KMS-11 (cell line): ENCODE measurements around the gene STX7.

ENCODE experiments used
- H2AFZ ChIP-seq: fragments of 200-600 bp; sonication (generic); 2 replicates; pipeline ENCODE4 v1.6.1; 2016; ENCODE audit warnings: antibody characterized with exemption, mixed run types, low read depth
- H3K27ac ChIP-seq: fragments of 200-600 bp; sonication (generic); 2 replicates; pipeline ENCODE4 v1.6.1; 2016; ENCODE audit warnings: mild to moderate bottlenecking, mixed run types
- H3K27me3 ChIP-seq: fragments of 200-600 bp; sonication (generic); 2 replicates; pipeline ENCODE4 v1.6.1; 2017; ENCODE audit warnings: mild to moderate bottlenecking, low read depth, mixed run types, moderate library complexity; ENCODE audit not compliant: insufficient read depth
- H3K36me3 ChIP-seq: fragments of 200-600 bp; sonication (generic); 2 replicates; pipeline ENCODE4 v1.6.1; 2017; ENCODE audit warnings: mild to moderate bottlenecking, mixed run types; ENCODE audit not compliant: insufficient read depth
- H3K4me1 ChIP-seq: fragments of 200-600 bp; sonication (generic); 2 replicates; pipeline ENCODE4 v1.6.1; 2016; ENCODE audit warnings: mild to moderate bottlenecking, low read depth, mixed run types; ENCODE audit not compliant: poor library complexity, severe bottlenecking
- H3K4me2 ChIP-seq: fragments of 200-600 bp; sonication (generic); 2 replicates; pipeline ENCODE4 v1.7.0; 2016; ENCODE audit warnings: mild to moderate bottlenecking, mixed run types
- H3K4me3 ChIP-seq: fragments of 200-600 bp; sonication (generic); IDR thresholded peaks from 2 replicates; pipeline ENCODE4 v1.6.1; 2017; ENCODE audit warnings: low read depth, low read length, mixed read lengths; ENCODE audit not compliant: insufficient read depth
- H3K79me2 ChIP-seq: fragments of 200-600 bp; sonication (generic); 2 replicates; pipeline ENCODE4 v1.6.1; 2016; ENCODE audit warnings: low read depth, mixed run types; ENCODE audit not compliant: insufficient read depth
- H3K9ac ChIP-seq: fragments of 200-600 bp; sonication (generic); 2 replicates; pipeline ENCODE4 v1.6.1; 2016; ENCODE audit warnings: mild to moderate bottlenecking, mixed run types
- H4K20me1 ChIP-seq: fragments of 200-600 bp; sonication (generic); 2 replicates; pipeline ENCODE4 v1.6.1; 2016; ENCODE audit warnings: mild to moderate bottlenecking, mixed run types; ENCODE audit not compliant: insufficient read depth
- CTCF ChIP-seq: fragments of 200-600 bp; sonication (generic); conservative IDR thresholded peaks from 2 replicates; pipeline ENCODE4 v1.6.1; 2017; ENCODE audit warnings: low read depth, mild to moderate bottlenecking, antibody characterized with exemption, low read length, moderate library complexity, mixed read lengths

The STX7 gene

GRCh38 chr6:132524646-132525045 is 11.7 kb upstream of the STX7 start:
- Histone ChIP-seq H3K27me3 (no peaks in the 10 kb centered on the region), H3K4me1 (no peaks in the 10 kb centered on the region), H3K9ac (no peak overlapping the region), H3K79me2 (no peaks in the 10 kb centered on the region), H3K36me3 (no peaks in the 10 kb centered on the region), H3K4me3 (no peak overlapping the region), H4K20me1 (no peaks in the 10 kb centered on the region), H3K4me2 (no peak overlapping the region), H2AFZ (no peak overlapping the region), H3K27ac (no peak overlapping the region)
- no peak for TF ChIP-seq CTCF

GRCh38 chr6:132520953-132521352 is 8.0 kb upstream of the STX7 start:
- no peaks in the 10 kb centered on the region for H3K27me3 ChIP-seq
- no peak overlapping the region for H3K4me2 ChIP-seq
- no peaks in the 10 kb centered on the region for H4K20me1 ChIP-seq
- no peak overlapping the region for H3K27ac ChIP-seq
- H3K36me3 ChIP-seq: no peaks in the 10 kb centered on the region
- no peaks in the 10 kb centered on the region for H3K79me2 ChIP-seq
- TF ChIP-seq CTCF: no peak
- H3K4me3 ChIP-seq: no peak overlapping the region
- H3K4me1 ChIP-seq: no peaks in the 10 kb centered on the region
- no peak overlapping the region for H3K9ac ChIP-seq
- no peak overlapping the region for H2AFZ ChIP-seq

- Histone ChIP-seq H3K4me2 (no peak overlapping the region), H3K4me3 (no peak overlapping the region), H3K4me1 (peaks cover 33% of the 10 kb centered on the region), H4K20me1 (no peaks in the 10 kb centered on the region), H3K36me3 (no peaks in the 10 kb centered on the region), H3K9ac (no peak overlapping the region), H2AFZ (peak overlapping the region; percentile 11; the same call in 1 of the 2 replicates), H3K27me3 (no peaks in the 10 kb centered on the region), H3K27ac (no peak overlapping the region), H3K79me2 (peaks cover 19% of the 10 kb centered on the region; the same call in 1 of the 2 replicates)
- TF ChIP-seq CTCF: no peak
Measured at GRCh38 chr6:132515386-132515785, 2.5 kb upstream of the STX7 start.

GRCh38 chr6:132513831-132514545 is 1.1 kb upstream of the STX7 start:
- Histone ChIP-seq H3K9ac (no peak overlapping the region), H4K20me1 (no peaks in the 10 kb centered on the region), H3K4me2 (peak overlapping the region; percentile 83), H3K4me3 (no peak overlapping the region), H2AFZ (peak overlapping the region; percentile 78), H3K79me2 (peaks cover 25% of the 10 kb centered on the region; the same call in 1 of the 2 replicates), H3K36me3 (no peaks in the 10 kb centered on the region), H3K4me1 (peaks cover 34% of the 10 kb centered on the region), H3K27me3 (no peaks in the 10 kb centered on the region), H3K27ac (no peak overlapping the region)
- TF ChIP-seq CTCF: no peak
